ENCODE data around the gene WWOX.

The WWOX gene

DNA sequence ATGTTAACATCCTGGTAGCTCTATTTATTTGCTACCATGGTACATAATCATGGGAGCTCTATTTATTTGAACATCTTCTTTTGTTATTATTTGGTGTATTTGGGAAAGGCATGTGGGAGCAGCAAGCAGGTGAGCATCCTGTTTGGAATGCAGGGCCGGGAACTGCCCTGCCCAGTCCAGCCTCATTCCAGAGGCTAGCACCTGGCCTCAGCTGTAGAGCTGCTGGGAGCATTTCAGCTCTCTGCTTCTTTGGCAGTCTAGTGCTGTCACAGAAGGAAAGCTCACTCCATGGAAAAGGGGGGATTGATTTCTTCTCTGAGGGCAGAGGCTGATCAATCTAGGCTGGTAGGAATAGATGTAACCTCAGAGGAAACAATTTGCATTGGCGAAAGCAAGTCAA lies 112.5 kb downstream of the WWOX start:
- Histone ChIP-seq H3K9me3 (ENCODE audit: control insufficient read depth, insufficient read depth, low read length) (no peaks in the 10 kb centered on the region), H3K27me3 (ENCODE audit: control insufficient read depth, insufficient read depth, low read length) (no peaks in the 10 kb centered on the region), H3K36me3 (ENCODE audit: control insufficient read depth, insufficient read depth, low read length) (no peaks in the 10 kb centered on the region), H3K27ac (ENCODE audit: low read depth, low read length) (no peak overlapping the region), H3K4me3 (ENCODE audit: low read depth, low read length) (no peak overlapping the region), H3K9ac (ENCODE audit: low read depth, low read length) (no peak overlapping the region), H3K4me1 (ENCODE audit: control insufficient read depth, insufficient read depth, low read length) (peaks cover 12% of the 10 kb centered on the region; the same call in 1 of the 2 replicates)

GRCh38 chr16:78212674-78213073 lies 113.2 kb downstream of the WWOX start:
- H3K9ac ChIP-seq (ENCODE audit: low read depth, low read length), result no peak overlapping the region
- H3K4me1 ChIP-seq (ENCODE audit: control insufficient read depth, insufficient read depth, low read length), result peaks cover 12% of the 10 kb centered on the region; the same call in 1 of the 2 replicates
- H3K9me3 ChIP-seq (ENCODE audit: control insufficient read depth, insufficient read depth, low read length), result no peaks in the 10 kb centered on the region
- H3K27ac ChIP-seq (ENCODE audit: low read depth, low read length), result no peak overlapping the region
- H3K27me3 ChIP-seq (ENCODE audit: control insufficient read depth, insufficient read depth, low read length), result no peaks in the 10 kb centered on the region
- no peaks in the 10 kb centered on the region for H3K36me3 ChIP-seq (ENCODE audit: control insufficient read depth, insufficient read depth, low read length)
- H3K4me3 ChIP-seq (ENCODE audit: low read depth, low read length), result no peak overlapping the region

DNA sequence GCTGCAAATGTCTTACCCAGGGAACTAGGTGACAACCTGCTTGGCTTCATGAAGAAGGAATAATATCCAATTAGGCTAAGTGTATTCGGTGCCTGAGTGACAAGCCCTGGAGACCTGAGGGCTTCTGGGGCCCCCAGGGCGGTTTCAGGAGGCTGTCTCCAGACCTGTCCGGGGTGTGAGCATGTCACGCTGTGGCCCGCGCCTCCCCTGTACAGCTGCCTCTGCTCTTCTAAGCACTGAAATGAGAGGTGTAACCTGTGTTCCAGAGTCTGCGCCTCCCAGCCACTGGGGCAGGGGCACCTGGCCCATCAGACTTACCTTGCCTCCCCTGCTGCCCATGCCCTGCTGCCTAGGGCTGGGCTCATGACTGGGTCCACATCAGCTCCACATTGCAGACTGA lies 114.3 kb downstream of the WWOX start:
- no peak overlapping the region for H3K4me3 ChIP-seq (ENCODE audit: low read depth, low read length)
- no peaks in the 10 kb centered on the region for H3K27me3 ChIP-seq (ENCODE audit: control insufficient read depth, insufficient read depth, low read length)
- H3K4me1 ChIP-seq (ENCODE audit: control insufficient read depth, insufficient read depth, low read length), result peaks cover 12% of the 10 kb centered on the region; the same call in 1 of the 2 replicates
- no peak overlapping the region for H3K9ac ChIP-seq (ENCODE audit: low read depth, low read length)
- H3K27ac ChIP-seq (ENCODE audit: low read depth, low read length), result no peak overlapping the region
- H3K9me3 ChIP-seq (ENCODE audit: control insufficient read depth, insufficient read depth, low read length), result no peaks in the 10 kb centered on the region
- H3K36me3 ChIP-seq (ENCODE audit: control insufficient read depth, insufficient read depth, low read length), result no peaks in the 10 kb centered on the region

GRCh38 chr16:78215222-78215621 lies 115.8 kb downstream of the WWOX start:
- Histone ChIP-seq H3K4me1 (ENCODE audit: control insufficient read depth, insufficient read depth, low read length) (peaks cover 9% of the 10 kb centered on the region; the same call in 1 of the 2 replicates), H3K27me3 (ENCODE audit: control insufficient read depth, insufficient read depth, low read length) (no peaks in the 10 kb centered on the region), H3K36me3 (ENCODE audit: control insufficient read depth, insufficient read depth, low read length) (no peaks in the 10 kb centered on the region), H3K9me3 (ENCODE audit: control insufficient read depth, insufficient read depth, low read length) (no peaks in the 10 kb centered on the region), H3K9ac (ENCODE audit: low read depth, low read length) (no peak overlapping the region), H3K4me3 (ENCODE audit: low read depth, low read length) (no peak overlapping the region), H3K27ac (ENCODE audit: low read depth, low read length) (no peak overlapping the region)

- no peaks in the 10 kb centered on the region for H3K27me3 ChIP-seq (ENCODE audit: control insufficient read depth, insufficient read depth, low read length)
- H3K4me3 ChIP-seq (ENCODE audit: low read depth, low read length), result no peak overlapping the region
- no peaks in the 10 kb centered on the region for H3K36me3 ChIP-seq (ENCODE audit: control insufficient read depth, insufficient read depth, low read length)
- H3K9me3 ChIP-seq (ENCODE audit: control insufficient read depth, insufficient read depth, low read length), result no peaks in the 10 kb centered on the region
- H3K4me1 ChIP-seq (ENCODE audit: control insufficient read depth, insufficient read depth, low read length), result 0 out of 2 replicates have a peak, but pooled peaks cover 8% of the 10 kb centered on the region
- no peak overlapping the region for H3K27ac ChIP-seq (ENCODE audit: low read depth, low read length)
- no peak overlapping the region for H3K9ac ChIP-seq (ENCODE audit: low read depth, low read length)
Measured at GRCh38 chr16:78216166-78216745, 116.8 kb downstream of the WWOX start.

DNA sequence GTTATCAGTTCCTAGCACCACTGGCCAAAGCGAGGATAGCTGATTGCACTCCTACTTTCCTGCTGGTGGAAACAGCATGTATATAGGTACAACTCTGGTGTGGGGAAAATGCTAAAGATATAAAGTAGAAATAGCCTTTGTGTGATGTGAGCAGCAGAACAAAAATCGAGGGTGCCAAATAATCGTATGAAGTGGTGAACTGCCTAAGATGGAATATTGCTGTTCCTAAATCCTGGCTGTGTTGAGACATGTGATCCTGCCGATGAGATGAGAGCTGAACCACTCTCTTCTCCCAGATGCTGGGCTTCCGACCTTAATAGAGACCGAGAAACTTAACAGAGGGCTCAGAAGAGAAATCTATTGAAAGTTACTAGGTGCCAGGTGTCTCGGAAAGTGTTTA lies 117.8 kb downstream of the WWOX start:
- H3K27ac ChIP-seq (ENCODE audit: low read depth, low read length), result no peak overlapping the region
- no peaks in the 10 kb centered on the region for H3K27me3 ChIP-seq (ENCODE audit: control insufficient read depth, insufficient read depth, low read length)
- no peak overlapping the region for H3K4me3 ChIP-seq (ENCODE audit: low read depth, low read length)
- H3K36me3 ChIP-seq (ENCODE audit: control insufficient read depth, insufficient read depth, low read length), result no peaks in the 10 kb centered on the region
- H3K9me3 ChIP-seq (ENCODE audit: control insufficient read depth, insufficient read depth, low read length), result no peaks in the 10 kb centered on the region
- no peaks in the 10 kb centered on the region for H3K4me1 ChIP-seq (ENCODE audit: control insufficient read depth, insufficient read depth, low read length)
- H3K9ac ChIP-seq (ENCODE audit: low read depth, low read length), result no peak overlapping the region

GRCh38 chr16:78218279-78218678 lies 118.8 kb downstream of the WWOX start:
- Histone ChIP-seq H3K36me3 (ENCODE audit: control insufficient read depth, insufficient read depth, low read length) (no peaks in the 10 kb centered on the region), H3K27me3 (ENCODE audit: control insufficient read depth, insufficient read depth, low read length) (no peaks in the 10 kb centered on the region), H3K27ac (ENCODE audit: low read depth, low read length) (no peak overlapping the region), H3K4me3 (ENCODE audit: low read depth, low read length) (no peak overlapping the region), H3K4me1 (ENCODE audit: control insufficient read depth, insufficient read depth, low read length) (no peaks in the 10 kb centered on the region), H3K9me3 (ENCODE audit: control insufficient read depth, insufficient read depth, low read length) (no peaks in the 10 kb centered on the region), H3K9ac (ENCODE audit: low read depth, low read length) (no peak overlapping the region)

- H3K27ac ChIP-seq (ENCODE audit: low read depth, low read length), result no peak overlapping the region
- no peak overlapping the region for H3K4me3 ChIP-seq (ENCODE audit: low read depth, low read length)
- no peak overlapping the region for H3K9ac ChIP-seq (ENCODE audit: low read depth, low read length)
- no peaks in the 10 kb centered on the region for H3K4me1 ChIP-seq (ENCODE audit: control insufficient read depth, insufficient read depth, low read length)
- no peaks in the 10 kb centered on the region for H3K36me3 ChIP-seq (ENCODE audit: control insufficient read depth, insufficient read depth, low read length)
- H3K9me3 ChIP-seq (ENCODE audit: control insufficient read depth, insufficient read depth, low read length), result no peaks in the 10 kb centered on the region
- no peaks in the 10 kb centered on the region for H3K27me3 ChIP-seq (ENCODE audit: control insufficient read depth, insufficient read depth, low read length)
Measured at GRCh38 chr16:78218856-78219651, 119.6 kb downstream of the WWOX start.

- Histone ChIP-seq H3K4me1 (ENCODE audit: control insufficient read depth, insufficient read depth, low read length) (no peaks in the 10 kb centered on the region), H3K27ac (ENCODE audit: low read depth, low read length) (no peak overlapping the region), H3K27me3 (ENCODE audit: control insufficient read depth, insufficient read depth, low read length) (no peaks in the 10 kb centered on the region), H3K4me3 (ENCODE audit: low read depth, low read length) (no peak overlapping the region), H3K36me3 (ENCODE audit: control insufficient read depth, insufficient read depth, low read length) (no peaks in the 10 kb centered on the region), H3K9ac (ENCODE audit: low read depth, low read length) (no peak overlapping the region), H3K9me3 (ENCODE audit: control insufficient read depth, insufficient read depth, low read length) (no peaks in the 10 kb centered on the region)
Measured at GRCh38 chr16:78220571-78220970, 121.1 kb downstream of the WWOX start.

DNA sequence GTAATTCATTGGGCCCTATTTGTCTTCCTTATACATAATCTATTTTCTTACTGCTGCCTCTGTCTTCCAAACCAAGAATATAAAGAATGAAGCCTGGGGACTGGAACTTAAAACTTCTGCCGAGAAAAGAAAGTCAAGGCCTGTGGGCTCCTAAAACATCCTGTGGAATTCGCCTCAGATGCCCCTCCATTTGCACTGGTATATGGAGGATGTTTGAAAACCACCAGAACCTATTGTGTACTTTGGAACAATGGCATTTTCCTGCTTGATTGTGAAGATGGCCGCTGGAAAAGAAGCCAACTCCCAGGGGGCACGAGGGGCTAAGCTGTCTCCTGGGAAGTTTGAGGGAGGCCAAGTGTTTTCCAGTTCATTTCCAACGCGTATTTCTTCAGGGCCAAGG lies 122.4 kb downstream of the WWOX start:
- Histone ChIP-seq H3K4me3 (ENCODE audit: low read depth, low read length) (no peak overlapping the region), H3K4me1 (ENCODE audit: control insufficient read depth, insufficient read depth, low read length) (no peaks in the 10 kb centered on the region), H3K9ac (ENCODE audit: low read depth, low read length) (no peak overlapping the region), H3K9me3 (ENCODE audit: control insufficient read depth, insufficient read depth, low read length) (no peaks in the 10 kb centered on the region), H3K27ac (ENCODE audit: low read depth, low read length) (no peak overlapping the region), H3K27me3 (ENCODE audit: control insufficient read depth, insufficient read depth, low read length) (no peaks in the 10 kb centered on the region), H3K36me3 (ENCODE audit: control insufficient read depth, insufficient read depth, low read length) (no peaks in the 10 kb centered on the region)

- Histone ChIP-seq H3K4me3 (ENCODE audit: low read depth, low read length) (no peak overlapping the region), H3K36me3 (ENCODE audit: control insufficient read depth, insufficient read depth, low read length) (no peaks in the 10 kb centered on the region), H3K27ac (ENCODE audit: low read depth, low read length) (no peak overlapping the region), H3K9me3 (ENCODE audit: control insufficient read depth, insufficient read depth, low read length) (no peaks in the 10 kb centered on the region), H3K4me1 (ENCODE audit: control insufficient read depth, insufficient read depth, low read length) (no peaks in the 10 kb centered on the region), H3K9ac (ENCODE audit: low read depth, low read length) (no peak overlapping the region), H3K27me3 (ENCODE audit: control insufficient read depth, insufficient read depth, low read length) (no peaks in the 10 kb centered on the region)
Measured at GRCh38 chr16:78224342-78224741, 124.9 kb downstream of the WWOX start.
